Smooth muscle cell (in vitro differentiated cells): ENCODE measurements around the gene ZPLD1. TPM values are rescaled to one million over a fixed set of nuclear protein-coding genes. Genes with fewer than 3 reads are reported as not detected.

ENCODE experiments used
- DNase-seq: peaks from one replicate; lab custom pipeline; 2025; ENCODE audit not compliant: unreplicated experiment; lab: John Stamatoyannopoulos, UW
- H2AFZ ChIP-seq: fragments of 200-600 bp; sonication (generic); 2 replicates; pipeline ENCODE4 v1.6.0; 2016; ENCODE audit warnings: antibody characterized with exemption, low read depth, mild to moderate bottlenecking
- H3F3A ChIP-seq: fragments of 200-600 bp; sonication (generic); 2 replicates; pipeline ENCODE4 v1.6.0; 2017; ENCODE audit warnings: antibody characterized with exemption, low read depth
- H3K27ac ChIP-seq: fragments of 200-600 bp; sonication (generic); 2 replicates; pipeline ENCODE4 v1.5.1; 2016; ENCODE audit warnings: low read depth, mild to moderate bottlenecking
- H3K27me3 ChIP-seq: fragments of 200-600 bp; sonication (generic); 2 replicates; pipeline ENCODE4 v1.6.1; 2016; ENCODE audit warnings: low read depth, mild to moderate bottlenecking
- H3K36me3 ChIP-seq: fragments of 200-600 bp; sonication (generic); 2 replicates; pipeline ENCODE4 v1.5.1; 2016; ENCODE audit warnings: low read depth
- H3K4me1 ChIP-seq: fragments of 200-600 bp; sonication (generic); 2 replicates; pipeline ENCODE4 v1.5.1; 2016; ENCODE audit warnings: low read depth
- H3K4me2 ChIP-seq: fragments of 200-600 bp; sonication (generic); 2 replicates; pipeline ENCODE4 v1.6.0; 2016; ENCODE audit warnings: mild to moderate bottlenecking
- H3K4me3 ChIP-seq: fragments of 200-600 bp; sonication (generic); 2 replicates; pipeline ENCODE4 v1.5.1; 2016; ENCODE audit warnings: mild to moderate bottlenecking
- H3K79me2 ChIP-seq: fragments of 200-600 bp; sonication (generic); 2 replicates; pipeline ENCODE4 v1.6.0; 2016; ENCODE audit warnings: low read depth, mild to moderate bottlenecking
- H3K9ac ChIP-seq: fragments of 200-600 bp; sonication (generic); 2 replicates; pipeline ENCODE4 v1.6.0; 2016; ENCODE audit warnings: low read depth
- H3K9me3 ChIP-seq: fragments of 200-600 bp; sonication (generic); replicated peaks from 2 replicates; pipeline ENCODE4 v1.5.1; 2016; ENCODE audit warnings: low read depth
- H4K20me1 ChIP-seq: fragments of 200-600 bp; sonication (generic); 2 replicates; pipeline ENCODE4 v1.6.0; 2016; ENCODE audit warnings: low read depth
- WGBS: methylation state at CpG from one replicate; pipeline ENCODE4 v1.1.7; 2016; ENCODE audit warnings: low lambda C conversion rate; 5-methylcytosine and 5-hydroxymethylcytosine counted together
- polyA plus RNA-seq: library from polyadenylated mRNA; unstranded; fragments of >200 nt; fragmentation: Nextera tagmentation; extraction: Ambion mirVana; gene quantifications from 2 replicates; pipeline ENCODE4 v1.2.1, GENCODE V29; 2016
- total RNA-seq: library from RNA; depleted of rRNA; stranded (reverse); fragments of >200 nt; gene quantifications from 2 replicates; pipeline ENCODE4 v1.2.3, GENCODE V29; 2014
- TF ChIP-seq, protein P1 (sequence below): fragments of 200-600 bp; sonication (generic); IDR thresholded peaks from 2 replicates; pipeline ENCODE4 v1.5.1; 2017; ENCODE audit warnings: borderline replicate concordance, mild to moderate bottlenecking, antibody characterized with exemption; ENCODE audit not compliant: insufficient read depth, poor library complexity, severe bottlenecking

Gene ZPLD1
- total and polyA plus RNA-seq, 2 experiments from 2014 or later = 0.22 TPM; not detected in 1

DNA sequence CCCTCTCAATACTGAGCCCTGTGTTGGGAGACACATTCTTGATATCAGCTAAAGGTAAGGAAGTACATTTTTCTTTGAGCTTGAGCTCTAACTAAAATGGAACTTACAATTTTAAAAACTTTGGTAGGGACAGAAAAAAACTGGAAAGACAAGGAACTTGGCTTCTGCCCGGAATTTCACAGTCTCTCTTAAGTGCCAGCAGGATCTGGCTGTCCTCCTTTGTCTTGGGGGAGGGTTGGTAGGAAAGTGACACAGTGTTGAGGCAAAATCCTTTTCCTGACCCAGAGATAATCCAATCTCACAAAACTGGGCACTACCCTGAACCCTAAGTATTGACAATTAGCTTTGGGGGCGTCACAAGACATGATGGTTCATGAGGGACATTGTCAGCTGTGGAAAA, 45.3 kb downstream of the ZPLD1 start:
- Histone ChIP-seq H3K27ac (no peak overlapping the region), H4K20me1 (no peaks in the 10 kb centered on the region), H3K4me2 (no peak overlapping the region), H3K9me3 (no peaks in the 10 kb centered on the region), H3K79me2 (no peaks in the 10 kb centered on the region), H3K36me3 (no peaks in the 10 kb centered on the region), H3K4me1 (peaks cover 4% of the 10 kb centered on the region), H3K9ac (no peak overlapping the region), H3F3A (no peaks in the 10 kb centered on the region), H2AFZ (no peak overlapping the region), H3K4me3 (no peak overlapping the region), H3K27me3 (peaks cover 5% of the 10 kb centered on the region)
- no peak for DNase-seq
- TF ChIP-seq, protein P1, sequence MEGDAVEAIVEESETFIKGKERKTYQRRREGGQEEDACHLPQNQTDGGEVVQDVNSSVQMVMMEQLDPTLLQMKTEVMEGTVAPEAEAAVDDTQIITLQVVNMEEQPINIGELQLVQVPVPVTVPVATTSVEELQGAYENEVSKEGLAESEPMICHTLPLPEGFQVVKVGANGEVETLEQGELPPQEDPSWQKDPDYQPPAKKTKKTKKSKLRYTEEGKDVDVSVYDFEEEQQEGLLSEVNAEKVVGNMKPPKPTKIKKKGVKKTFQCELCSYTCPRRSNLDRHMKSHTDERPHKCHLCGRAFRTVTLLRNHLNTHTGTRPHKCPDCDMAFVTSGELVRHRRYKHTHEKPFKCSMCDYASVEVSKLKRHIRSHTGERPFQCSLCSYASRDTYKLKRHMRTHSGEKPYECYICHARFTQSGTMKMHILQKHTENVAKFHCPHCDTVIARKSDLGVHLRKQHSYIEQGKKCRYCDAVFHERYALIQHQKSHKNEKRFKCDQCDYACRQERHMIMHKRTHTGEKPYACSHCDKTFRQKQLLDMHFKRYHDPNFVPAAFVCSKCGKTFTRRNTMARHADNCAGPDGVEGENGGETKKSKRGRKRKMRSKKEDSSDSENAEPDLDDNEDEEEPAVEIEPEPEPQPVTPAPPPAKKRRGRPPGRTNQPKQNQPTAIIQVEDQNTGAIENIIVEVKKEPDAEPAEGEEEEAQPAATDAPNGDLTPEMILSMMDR = no peak
- 73% methylated on average over 2 of the region's 2 CpGs for WGBS

- H4K20me1 ChIP-seq = no peaks in the 10 kb centered on the region
- TF ChIP-seq, protein P1 = no peak
- WGBS = 64% methylated on average over 4 of the region's 4 CpGs
- no peak overlapping the region for H3K4me2 ChIP-seq
- no peak overlapping the region for H3K9ac ChIP-seq
- H3K27ac ChIP-seq = no peak overlapping the region
- H3K9me3 ChIP-seq = no peaks in the 10 kb centered on the region
- no peak for DNase-seq
- H3K79me2 ChIP-seq = no peaks in the 10 kb centered on the region
- no peaks in the 10 kb centered on the region for H3F3A ChIP-seq
- H3K4me3 ChIP-seq = no peak overlapping the region
- no peaks in the 10 kb centered on the region for H3K36me3 ChIP-seq
- peaks cover 4% of the 10 kb centered on the region for H3K4me1 ChIP-seq
- H2AFZ ChIP-seq = no peak overlapping the region
- H3K27me3 ChIP-seq = peaks cover 5% of the 10 kb centered on the region
Observed at GRCh38 chr3:102481050-102481449, 46.2 kb downstream of the ZPLD1 start.

- Histone ChIP-seq H3K27ac (peak overlapping the region; percentile 26), H3K4me2 (no peak overlapping the region), H3K9me3 (no peaks in the 10 kb centered on the region), H3K4me1 (peaks cover 4% of the 10 kb centered on the region), H3K27me3 (no peaks in the 10 kb centered on the region), H3F3A (no peaks in the 10 kb centered on the region), H3K79me2 (no peaks in the 10 kb centered on the region), H3K4me3 (no peak overlapping the region), H3K9ac (no peak overlapping the region), H3K36me3 (no peaks in the 10 kb centered on the region), H2AFZ (no peak overlapping the region), H4K20me1 (no peaks in the 10 kb centered on the region)
- TF ChIP-seq, protein P1 = no peak
- no peak for DNase-seq
- 87% methylated on average over 3 of the region's 3 CpGs for WGBS
Observed at GRCh38 chr3:102483556-102483955, 48.7 kb downstream of the ZPLD1 start.

DNA sequence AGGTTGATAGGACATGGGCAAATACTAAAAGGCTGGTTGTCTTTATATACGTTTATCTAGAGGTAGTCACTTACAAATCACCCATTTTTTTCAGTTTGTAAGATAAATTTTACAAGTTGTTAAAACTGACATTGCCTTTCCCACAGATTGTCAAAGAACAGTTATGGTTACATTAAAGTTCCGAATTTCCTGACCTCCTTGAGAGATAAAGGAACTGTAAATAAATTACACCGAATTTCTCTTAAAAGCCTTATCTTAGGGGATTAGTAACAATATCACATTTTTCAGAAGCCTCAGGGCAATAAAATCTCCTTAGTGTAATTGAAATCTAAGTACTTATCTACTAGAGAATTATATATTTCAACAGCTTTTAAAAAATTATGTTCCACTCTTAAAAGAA, 49.5 kb downstream of the ZPLD1 start:
- Histone ChIP-seq H3K27me3 (no peaks in the 10 kb centered on the region), H3K9me3 (no peaks in the 10 kb centered on the region), H2AFZ (no peak overlapping the region), H3F3A (no peaks in the 10 kb centered on the region), H3K9ac (no peak overlapping the region), H3K27ac (no peak overlapping the region), H3K36me3 (no peaks in the 10 kb centered on the region), H4K20me1 (no peaks in the 10 kb centered on the region), H3K4me2 (no peak overlapping the region), H3K4me1 (peaks cover 4% of the 10 kb centered on the region), H3K4me3 (no peak overlapping the region), H3K79me2 (no peaks in the 10 kb centered on the region)
- DNase-seq = no peak
- 30% methylated on average over 3 of the region's 3 CpGs for WGBS
- TF ChIP-seq, protein P1 = no peak
